GM21825 (cell line): ENCODE results near the gene PTPMT1.
"Not testable (repeated sequence)": the region's sequence is repeated elsewhere in the genome, so short reads cannot be mapped to it uniquely, and the experiment has no call there.

Source experiments
- ATAC-seq: cut with Tn5 transposase; IDR thresholded peaks from one replicate; pipeline ENCODE4 v1.9.1; 2021; ENCODE audit warnings: mild to moderate bottlenecking, moderate library complexity; ENCODE audit not compliant: unreplicated experiment

The PTPMT1 gene

GRCh38 chr11:47565340-47566148 is at the start of gene PTPMT1:
Gene PTPMT1, plus strand, starts transcription at chr11:47565599. Its CDS starts 24 bp downstream, at chr11:47565623.
- peak; percentile 81 for ATAC-seq

- no peak for ATAC-seq
Measured at GRCh38 chr11:47516155-47516554, 49.2 kb upstream of the PTPMT1 start.

GRCh38 chr11:47516984-47517853 is 48.2 kb upstream of the PTPMT1 start:
- ATAC-seq: no peak

- ATAC-seq: no peak
Measured at GRCh38 chr11:47518212-47518964, 47.0 kb upstream of the PTPMT1 start.

- peak; percentile 53 for ATAC-seq
Measured at GRCh38 chr11:47523490-47524225, 41.7 kb upstream of the PTPMT1 start.

GRCh38 chr11:47524291-47524874 is 41.0 kb upstream of the PTPMT1 start:
- no peak for ATAC-seq

GRCh38 chr11:47526032-47526431 is 39.4 kb upstream of the PTPMT1 start:
- not testable (repeated sequence) for ATAC-seq

GRCh38 chr11:47527186-47527585 is 38.2 kb upstream of the PTPMT1 start:
- no peak for ATAC-seq

GRCh38 chr11:47529951-47530350 is 35.4 kb upstream of the PTPMT1 start:
- no peak for ATAC-seq

GRCh38 chr11:47530721-47531120 is 34.7 kb upstream of the PTPMT1 start:
- ATAC-seq: not testable (repeated sequence)

GRCh38 chr11:47531666-47532065 is 33.7 kb upstream of the PTPMT1 start:
- ATAC-seq: no peak

- no peak for ATAC-seq
Measured at GRCh38 chr11:47532597-47533213, 32.7 kb upstream of the PTPMT1 start.

GRCh38 chr11:47533690-47534151 is 31.7 kb upstream of the PTPMT1 start:
- ATAC-seq: no peak

GRCh38 chr11:47534704-47535251 is 30.6 kb upstream of the PTPMT1 start:
- ATAC-seq: no peak

GRCh38 chr11:47536915-47537314 is 28.5 kb upstream of the PTPMT1 start:
- no peak for ATAC-seq

GRCh38 chr11:47538741-47539565 is 26.4 kb upstream of the PTPMT1 start:
- ATAC-seq: no peak

- ATAC-seq: no peak
Measured at GRCh38 chr11:47539681-47540039, 25.7 kb upstream of the PTPMT1 start.

GRCh38 chr11:47541070-47541469 is 24.3 kb upstream of the PTPMT1 start:
- no peak for ATAC-seq
